T-helper 1 cell (primary cell): ENCODE data around the gene MED16.
"Not testable (repeated sequence)": the region's sequence is repeated elsewhere in the genome, so short reads cannot be mapped to it uniquely, and the experiment has no call there.

ENCODE experiments used
- DNase-seq, 5 donors: peaks; one replicate each; pipeline ENCODE4 v3.0.0-alpha.2; 2012 to 2020

Gene MED16

DNA sequence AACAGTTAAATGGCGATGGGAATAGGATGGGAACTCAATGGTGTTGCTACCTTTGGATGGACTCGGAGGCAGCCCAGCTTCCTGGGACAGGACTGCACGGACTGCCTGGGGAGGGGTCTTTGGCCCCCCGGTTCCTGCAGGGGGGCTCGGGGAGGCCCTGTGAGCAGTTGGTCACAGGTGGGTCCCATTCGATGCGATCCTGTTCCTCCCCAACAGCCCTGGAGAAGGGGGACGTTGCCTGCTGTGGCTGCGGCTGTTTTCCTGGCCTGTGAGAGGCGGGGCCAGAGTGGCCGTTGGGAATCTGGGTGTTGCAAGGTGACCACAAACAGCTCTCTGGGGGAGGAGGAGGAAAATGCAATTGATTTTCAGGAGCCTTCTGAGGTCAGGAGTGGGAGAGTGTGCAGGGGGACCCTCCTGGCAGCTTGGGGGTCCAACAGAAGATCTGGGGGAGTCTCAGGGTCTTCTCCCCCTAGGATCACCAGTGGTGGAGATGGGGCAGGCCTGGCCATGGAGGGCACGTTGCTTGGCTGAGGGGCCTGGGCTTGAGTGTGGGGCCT, 69.3 kb downstream of the MED16 start:
- DNase-seq, result no peak

DNA sequence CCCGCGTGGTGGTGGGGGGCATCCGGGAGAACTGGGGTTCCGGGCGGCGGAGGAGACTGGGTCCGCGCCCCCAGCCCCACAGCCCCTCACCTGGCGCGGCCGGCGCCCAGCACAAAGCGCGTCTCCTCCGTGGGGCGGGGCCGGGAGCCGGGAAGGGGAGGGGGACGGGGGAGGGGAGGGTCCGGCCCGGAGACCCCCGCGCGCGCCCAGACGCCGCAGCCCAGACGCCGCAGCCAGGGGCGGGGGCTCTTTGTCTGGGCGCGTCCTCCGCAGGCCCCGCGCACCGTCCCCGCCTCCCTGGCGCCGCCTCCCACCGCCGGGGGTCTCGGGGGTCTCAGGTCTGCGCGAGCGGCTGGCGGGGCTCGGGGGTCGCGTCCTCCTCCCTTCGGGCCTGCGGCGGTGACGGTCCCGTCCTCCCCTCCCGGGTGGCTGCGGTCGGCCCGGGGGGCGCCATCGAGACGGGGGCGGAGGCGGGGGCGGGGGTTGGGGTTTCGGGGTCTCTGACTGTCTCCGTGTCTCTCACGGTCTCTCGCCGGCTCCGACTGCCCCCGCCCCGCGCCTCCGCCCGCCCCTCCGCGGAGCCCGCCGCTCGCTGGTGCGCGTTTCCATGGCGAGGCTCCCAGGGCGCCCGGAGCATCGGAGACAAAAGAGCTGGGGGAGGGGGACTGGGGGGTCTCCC, 71.0 kb downstream of the MED16 start, which contains the start of gene PLPPR3:
Gene PLPPR3 (minus strand): TSS at position 131 of the 679 bp plus-strand sequence. CDS start 396 bp downstream, outside the sequence.
- no peak for DNase-seq

DNA sequence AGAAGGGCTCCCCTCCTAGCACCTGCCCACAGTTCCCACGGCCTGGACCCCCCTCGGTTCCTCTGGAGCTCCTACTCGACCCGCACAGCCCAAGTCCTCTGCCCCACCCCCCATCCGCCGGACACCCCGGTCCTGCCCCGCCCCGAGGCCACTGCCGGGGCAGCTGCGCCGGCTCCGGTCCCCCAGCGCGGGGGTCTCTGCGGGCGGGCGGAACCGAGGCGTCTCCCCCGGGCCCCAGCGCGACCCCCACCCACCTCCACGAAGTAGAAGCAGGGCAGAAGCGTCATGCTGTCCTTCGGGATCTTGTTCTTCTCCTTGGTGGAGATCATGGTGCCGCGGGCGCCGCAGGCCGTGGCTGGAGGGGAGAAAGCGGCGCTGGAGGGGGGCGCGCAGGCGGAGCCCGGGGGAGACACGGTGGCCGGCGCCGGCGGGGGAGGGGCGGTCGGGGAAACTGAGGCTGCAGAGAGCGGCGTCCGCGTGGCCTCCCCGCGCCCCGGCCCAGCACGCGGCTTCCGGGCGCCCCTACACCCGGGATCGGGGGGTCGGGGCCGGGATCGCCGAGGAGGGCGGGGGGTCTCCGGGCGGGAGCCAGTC, 71.7 kb downstream of the MED16 start:
- no peak for DNase-seq

DNA sequence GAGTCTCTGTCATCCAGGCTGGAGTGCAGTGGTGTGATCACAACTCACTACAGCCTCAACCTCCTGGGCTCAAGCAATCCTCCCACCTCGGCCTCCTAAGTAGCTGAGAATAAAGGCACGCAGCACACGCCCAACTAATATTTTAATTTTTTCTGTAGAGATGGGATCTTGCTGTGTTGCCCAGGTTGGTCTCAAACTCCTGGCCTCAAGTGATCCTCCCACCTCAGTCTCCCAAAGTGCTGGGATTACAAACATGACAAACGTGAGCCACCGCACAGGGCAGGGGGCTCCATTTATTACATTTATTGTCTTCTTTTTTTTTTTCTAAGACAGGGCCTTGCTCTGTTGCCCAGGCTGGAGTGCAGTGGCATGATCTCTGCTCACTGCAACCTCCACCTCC, 72.8 kb downstream of the MED16 start:
- DNase-seq, result not testable (repeated sequence)
